Mesothelial cell of epicardium (in vitro differentiated cells): Measurements from ENCODE around the gene CRTC1. TPM values are rescaled to one million over a fixed set of nuclear protein-coding genes. Genes with fewer than 3 reads are reported as not detected.

Experiments
- DNase-seq, 2 experiments: peaks; one replicate each; pipeline ENCODE4 v3.0.0; 2021; ENCODE audit warnings: low spot score in 2 of 2; ENCODE audit not compliant: unreplicated experiment in 2 of 2
- H3K27ac Mint-ChIP-seq: 2 replicates; pipeline ENCODE4 v1.8.0; 2021; ENCODE audit warnings: mixed read lengths
- H3K27me3 Mint-ChIP-seq: 2 replicates; pipeline ENCODE4 v1.8.0; 2021; ENCODE audit warnings: low read depth, mixed read lengths
- H3K36me3 Mint-ChIP-seq: 2 replicates; pipeline ENCODE4 v1.8.0; 2021; ENCODE audit warnings: mixed read lengths
- H3K4me1 Mint-ChIP-seq: 2 replicates; pipeline ENCODE4 v1.8.0; 2021; ENCODE audit warnings: mixed read lengths
- H3K4me3 Mint-ChIP-seq: 2 replicates; pipeline ENCODE4 v1.8.0; 2021; ENCODE audit warnings: mild to moderate bottlenecking, moderate library complexity, mixed read lengths
- H3K9me3 Mint-ChIP-seq: 2 replicates; pipeline ENCODE4 v1.8.0; 2021; ENCODE audit warnings: mixed read lengths
- CTCF ChIP-seq: fragments of 200-600 bp; sonication (generic); IDR thresholded peaks from one replicate; pipeline ENCODE4 v1.5.0; 2021; ENCODE audit warnings: antibody characterized with exemption; ENCODE audit not compliant: unreplicated experiment
- total RNA-seq: library from RNA; stranded (reverse); gene quantifications from 3 replicates; pipeline ENCODE4 v1.2.1, GENCODE V29; 2021

CRTC1 gene
- total RNA-seq, 1 donor from 2014 or later: 31.9 TPM

- Mint-ChIP-seq H3K36me3 (no peaks in the 10 kb centered on the region), H3K27me3 (peaks cover 59% of the 10 kb centered on the region), H3K9me3 (no peaks in the 10 kb centered on the region), H3K4me1 (peaks cover 3% of the 10 kb centered on the region), H3K4me3 (no peak overlapping the region), H3K27ac (no peak overlapping the region)
- TF ChIP-seq CTCF: no peak
- DNase-seq: no peak
These were observed 115.2 kb downstream of the CRTC1 start for GRCh38 chr19:18798384-18799352.

DNA sequence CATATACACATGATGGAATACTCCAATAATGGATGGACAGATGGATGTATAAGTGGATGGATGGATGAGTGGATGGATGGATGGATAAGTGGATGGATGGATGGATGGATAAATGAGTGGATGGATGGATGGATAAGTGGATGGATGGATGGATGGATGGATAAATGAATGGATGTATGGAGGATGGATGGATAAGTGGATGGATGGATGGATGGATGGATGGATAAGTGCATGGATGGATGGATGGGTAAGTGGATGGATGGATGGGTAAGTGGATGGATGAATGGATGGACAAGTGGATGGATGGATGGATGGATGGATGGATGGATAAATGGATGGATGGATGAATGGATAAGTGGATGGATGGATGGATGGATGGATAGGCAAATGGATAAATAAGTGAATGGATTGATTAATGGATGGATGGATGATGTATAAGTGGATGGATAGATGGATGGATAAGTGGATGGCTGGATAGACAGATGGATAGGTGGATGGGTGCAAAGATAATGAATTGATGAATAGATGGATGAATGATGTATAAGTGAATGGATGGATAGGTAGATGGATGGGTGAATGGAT lies 116.0 kb downstream of the CRTC1 start:
- H3K4me3 Mint-ChIP-seq: no peak overlapping the region
- H3K4me1 Mint-ChIP-seq: peaks cover 3% of the 10 kb centered on the region
- no peaks in the 10 kb centered on the region for H3K36me3 Mint-ChIP-seq
- peaks cover 56% of the 10 kb centered on the region for H3K27me3 Mint-ChIP-seq
- TF ChIP-seq CTCF: no peak
- no peak for DNase-seq
- no peak overlapping the region for H3K27ac Mint-ChIP-seq
- H3K9me3 Mint-ChIP-seq: no peaks in the 10 kb centered on the region

- no peak overlapping the region for H3K4me3 Mint-ChIP-seq
- TF ChIP-seq CTCF: no peak
- no peak overlapping the region for H3K27ac Mint-ChIP-seq
- DNase-seq: no peak
- H3K36me3 Mint-ChIP-seq: no peaks in the 10 kb centered on the region
- peaks cover 3% of the 10 kb centered on the region for H3K4me1 Mint-ChIP-seq
- H3K9me3 Mint-ChIP-seq: no peaks in the 10 kb centered on the region
- peaks cover 50% of the 10 kb centered on the region for H3K27me3 Mint-ChIP-seq
These were observed 116.6 kb downstream of the CRTC1 start for GRCh38 chr19:18800079-18800478.

DNA sequence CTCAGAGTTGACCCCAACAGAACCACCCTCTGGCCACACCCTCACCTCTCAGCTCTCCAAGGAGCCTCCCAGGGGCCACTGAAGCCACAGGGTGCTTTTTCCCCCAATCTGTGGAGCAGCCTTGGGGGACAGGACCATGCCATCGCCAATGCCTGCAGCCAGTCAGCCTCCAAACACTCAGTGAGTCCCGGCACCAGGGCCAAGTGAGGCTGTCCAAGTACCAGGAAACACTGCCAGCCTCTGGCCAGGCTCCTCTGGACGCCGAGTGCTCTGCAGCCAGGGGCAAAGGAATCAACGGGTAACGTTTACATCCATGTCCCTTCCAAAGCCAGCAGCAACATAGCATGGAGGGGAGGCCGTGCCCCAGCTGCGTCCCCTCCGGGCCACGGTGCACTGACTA lies 117.2 kb downstream of the CRTC1 start:
- H3K27ac Mint-ChIP-seq: no peak overlapping the region
- no peak for DNase-seq
- TF ChIP-seq CTCF: no peak
- peaks cover 3% of the 10 kb centered on the region for H3K4me1 Mint-ChIP-seq
- peaks cover 47% of the 10 kb centered on the region for H3K27me3 Mint-ChIP-seq
- no peak overlapping the region for H3K4me3 Mint-ChIP-seq
- no peaks in the 10 kb centered on the region for H3K9me3 Mint-ChIP-seq
- H3K36me3 Mint-ChIP-seq: no peaks in the 10 kb centered on the region

DNA sequence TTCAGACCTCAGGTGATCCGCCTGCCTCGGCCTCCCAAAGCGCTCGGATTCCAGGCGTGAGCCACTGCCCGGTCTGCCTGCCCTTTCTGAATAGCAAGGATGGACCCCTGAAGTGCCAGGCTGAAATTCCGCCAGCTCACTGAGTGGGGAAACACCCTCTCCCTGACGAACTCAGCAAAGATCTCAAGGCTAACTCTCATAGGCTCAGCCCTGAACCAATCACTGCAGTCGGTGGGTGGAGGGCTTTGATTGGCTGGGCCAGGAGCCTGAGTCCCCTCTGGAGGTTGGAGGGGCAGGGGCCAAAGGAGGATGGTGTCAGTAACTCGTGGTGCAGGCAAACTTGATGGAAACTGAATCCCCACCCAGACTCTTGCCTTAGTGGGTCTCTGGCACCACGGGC lies 118.9 kb downstream of the CRTC1 start:
- Mint-ChIP-seq H3K36me3 (no peaks in the 10 kb centered on the region), H3K27me3 (peaks cover 34% of the 10 kb centered on the region), H3K27ac (no peak overlapping the region), H3K4me3 (no peak overlapping the region), H3K9me3 (no peaks in the 10 kb centered on the region), H3K4me1 (peaks cover 2% of the 10 kb centered on the region)
- no peak for TF ChIP-seq CTCF
- DNase-seq: no peak
